ENCODE measurements around the gene KIR2DL4.
"Not testable (repeated sequence)": the region's sequence is repeated elsewhere in the genome, so short reads cannot be mapped to it uniquely, and the experiment has no call there.

KIR2DL4 gene

DNA sequence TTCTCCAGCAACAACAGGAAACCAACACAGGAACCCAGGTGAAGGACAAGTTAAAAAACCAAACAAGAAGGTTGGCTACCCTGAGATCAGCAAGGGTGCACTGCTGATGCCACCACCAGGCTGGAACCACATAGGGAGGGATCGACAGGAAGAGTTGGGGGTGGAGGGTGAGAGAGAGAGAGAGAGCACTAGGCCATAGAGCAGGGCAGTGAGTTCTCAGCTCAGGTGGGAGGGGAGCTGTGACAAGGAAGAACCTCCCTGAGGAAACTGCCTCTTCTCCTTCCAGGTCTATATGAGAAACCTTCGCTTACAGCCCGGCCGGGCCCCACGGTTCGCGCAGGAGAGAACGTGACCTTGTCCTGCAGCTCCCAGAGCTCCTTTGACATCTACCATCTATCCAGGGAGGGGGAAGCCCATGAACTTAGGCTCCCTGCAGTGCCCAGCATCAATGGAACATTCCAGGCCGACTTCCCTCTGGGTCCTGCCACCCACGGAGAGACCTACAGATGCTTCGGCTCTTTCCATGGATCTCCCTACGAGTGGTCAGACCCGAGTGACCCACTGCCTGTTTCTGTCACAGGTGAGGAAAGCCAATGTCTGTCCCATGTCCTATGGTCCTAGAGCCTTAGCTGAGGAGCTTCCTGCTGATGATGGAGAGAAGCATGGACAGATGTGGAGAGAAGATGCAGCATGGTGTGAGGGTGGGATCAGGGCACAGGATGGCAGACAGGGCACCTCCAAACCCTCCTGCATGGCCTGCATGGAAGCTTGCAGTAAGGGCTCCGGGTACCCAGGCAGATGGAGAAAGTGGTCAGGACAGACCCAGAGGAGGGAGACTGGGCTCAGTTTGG, 2.5 kb downstream of the KIR2DL4 start:
- no peak for DNase-seq

DNA sequence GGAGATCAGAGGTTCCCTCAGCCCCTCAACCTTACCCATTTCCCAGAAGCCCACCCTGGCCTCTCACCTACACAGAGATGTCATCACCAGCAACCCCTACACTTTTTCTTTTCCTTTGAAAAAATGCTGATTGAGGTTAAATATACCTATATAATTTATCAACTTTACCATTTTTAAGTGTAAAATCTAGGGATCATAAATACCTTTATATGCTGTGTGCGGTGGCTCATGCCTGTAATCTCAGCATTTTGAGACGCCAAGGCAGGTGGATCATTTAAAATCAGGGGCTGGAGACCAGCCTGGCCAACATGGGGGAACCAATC, 3.1 kb downstream of the KIR2DL4 start:
- no peak for DNase-seq

DNA sequence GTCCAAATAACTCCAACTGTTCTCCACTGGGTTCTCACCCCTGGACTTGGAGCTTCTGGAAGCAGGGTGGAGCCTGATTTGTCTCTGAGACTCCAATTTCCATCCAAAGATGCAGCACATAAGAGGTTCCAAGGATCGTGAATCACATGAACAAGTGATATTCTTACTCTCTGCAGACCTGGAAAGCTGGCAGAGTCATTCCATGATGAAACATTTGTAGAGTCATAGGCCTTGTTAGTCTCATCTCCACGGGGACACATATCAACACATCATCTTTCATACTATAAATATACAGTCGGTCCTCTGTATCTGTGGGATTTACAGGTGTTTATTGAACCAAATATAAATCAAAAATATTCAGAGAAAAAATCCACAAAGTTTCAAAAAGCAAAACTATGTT, 11.2 kb downstream of the KIR2DL4 start:
- DNase-seq: not testable (repeated sequence)

DNA sequence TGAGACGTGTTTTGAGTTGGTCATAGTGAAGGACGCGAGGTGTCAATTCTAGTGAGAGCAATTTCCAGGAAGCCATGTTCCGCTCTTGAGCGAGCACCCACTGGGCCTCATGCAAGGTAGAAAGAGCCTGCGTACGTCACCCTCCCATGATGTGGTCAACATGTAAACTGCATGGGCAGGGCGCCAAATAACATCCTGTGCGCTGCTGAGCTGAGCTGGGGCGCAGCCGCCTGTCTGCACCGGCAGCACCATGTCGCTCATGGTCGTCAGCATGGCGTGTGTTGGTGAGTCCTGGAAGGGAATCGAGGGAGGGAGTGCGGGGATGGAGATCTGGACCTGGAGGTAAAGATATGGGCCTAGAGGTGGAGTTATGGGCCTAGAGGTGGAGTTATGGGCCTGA, 12.8 kb downstream of the KIR2DL4 start, which contains the start of gene KIR3DL1:
TSS of gene KIR3DL1 (plus strand) at position 218 of the 400 bp plus-strand sequence.
- DNase-seq: not testable (repeated sequence)

DNA sequence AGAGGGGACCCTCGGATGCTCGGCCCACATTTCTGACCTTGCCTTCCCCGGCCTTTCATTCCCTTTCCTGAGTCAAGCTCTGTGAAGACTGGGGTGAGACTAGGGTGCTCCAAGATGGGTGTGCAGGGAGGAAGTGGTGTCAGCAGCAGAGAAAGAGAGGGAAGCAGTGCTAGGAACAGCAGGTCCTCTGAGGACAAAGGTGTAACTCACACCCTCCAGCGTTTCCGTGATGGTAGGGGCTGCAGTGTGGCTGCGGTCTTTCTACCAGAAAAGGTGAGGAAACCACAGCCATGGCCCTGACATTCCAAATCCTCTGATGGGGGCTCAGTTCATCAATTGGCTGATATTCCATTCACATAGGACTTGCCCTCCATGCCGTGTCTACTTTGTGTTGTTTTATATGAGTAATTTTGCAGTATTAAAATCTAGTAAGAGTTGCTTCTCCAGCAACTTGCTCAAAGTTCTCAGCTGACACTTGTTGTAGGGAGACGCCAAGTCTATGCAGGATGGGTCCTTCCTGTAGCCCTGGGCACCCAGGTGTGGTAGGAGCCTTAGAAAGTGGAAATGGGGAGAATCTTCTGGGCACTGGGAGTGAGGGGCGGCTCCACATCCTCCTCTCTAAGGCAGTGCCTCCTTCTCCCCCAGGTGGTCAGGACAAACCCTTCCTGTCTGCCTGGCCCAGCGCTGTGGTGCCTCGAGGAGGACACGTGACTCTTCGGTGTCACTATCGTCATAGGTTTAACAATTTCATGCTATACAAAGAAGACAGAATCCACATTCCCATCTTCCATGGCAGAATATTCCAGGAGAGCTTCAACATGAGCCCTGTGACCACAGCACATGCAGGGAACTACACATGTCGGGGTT, 14.5 kb downstream of the KIR2DL4 start:
- no peak for DNase-seq

DNA sequence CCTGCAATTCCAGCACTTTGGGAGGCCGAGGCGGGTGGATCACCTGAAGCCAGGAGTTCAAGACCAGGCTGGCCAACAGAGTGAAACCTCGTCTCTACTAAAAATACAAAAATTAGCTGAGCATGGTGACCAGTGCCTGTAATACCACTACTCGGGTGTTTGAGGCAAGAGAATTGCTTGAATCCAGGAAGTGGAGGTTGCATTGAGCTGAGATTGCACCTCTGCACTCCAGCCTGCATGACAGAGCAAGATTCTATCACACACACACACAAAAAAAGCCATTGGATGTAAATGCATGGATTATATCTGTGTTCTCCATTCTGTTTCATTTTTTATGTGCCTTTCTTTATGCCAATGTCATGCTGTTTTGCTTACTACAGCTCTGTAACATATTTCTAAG, 21.0 kb downstream of the KIR2DL4 start:
- not testable (repeated sequence) for DNase-seq

DNA sequence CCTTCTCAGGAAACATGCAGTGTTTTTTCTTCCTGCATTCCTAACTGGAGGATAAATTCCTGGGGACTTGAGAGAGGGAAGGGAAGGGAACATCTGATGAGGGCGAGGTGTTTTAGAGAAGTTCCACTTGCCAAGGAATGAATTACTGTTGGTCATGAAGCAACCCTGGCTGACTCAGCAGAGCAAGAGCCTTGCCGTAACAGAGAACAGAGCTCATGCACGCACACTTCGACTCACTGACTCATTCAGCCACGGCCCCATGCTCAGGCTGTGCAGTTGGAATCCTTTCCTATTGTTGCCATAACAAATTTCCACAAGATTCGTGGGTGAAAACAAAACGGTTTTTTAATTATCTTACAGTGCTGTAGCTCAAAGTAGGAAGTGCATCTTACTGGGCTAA, 21.9 kb downstream of the KIR2DL4 start:
- DNase-seq: not testable (repeated sequence)

DNA sequence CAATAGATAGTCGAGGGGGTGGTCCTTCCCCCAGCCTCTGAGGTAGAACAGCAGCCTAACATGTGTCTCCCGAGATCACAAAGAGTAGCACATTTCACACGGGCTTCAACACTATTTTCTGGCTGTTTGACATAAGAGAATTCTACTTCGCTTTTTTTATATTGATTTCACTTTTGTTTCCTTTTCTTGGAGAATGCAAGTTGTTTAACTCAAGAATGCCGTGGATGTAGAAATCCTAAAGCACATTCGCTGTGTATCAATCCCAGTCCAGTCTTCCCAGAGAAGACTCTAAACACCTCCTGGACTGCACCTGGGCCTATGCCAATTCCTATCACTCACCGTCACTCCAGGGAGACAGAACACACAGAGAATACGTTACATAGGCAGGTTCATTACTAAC, 24.7 kb downstream of the KIR2DL4 start:
- DNase-seq: not testable (repeated sequence)

DNA sequence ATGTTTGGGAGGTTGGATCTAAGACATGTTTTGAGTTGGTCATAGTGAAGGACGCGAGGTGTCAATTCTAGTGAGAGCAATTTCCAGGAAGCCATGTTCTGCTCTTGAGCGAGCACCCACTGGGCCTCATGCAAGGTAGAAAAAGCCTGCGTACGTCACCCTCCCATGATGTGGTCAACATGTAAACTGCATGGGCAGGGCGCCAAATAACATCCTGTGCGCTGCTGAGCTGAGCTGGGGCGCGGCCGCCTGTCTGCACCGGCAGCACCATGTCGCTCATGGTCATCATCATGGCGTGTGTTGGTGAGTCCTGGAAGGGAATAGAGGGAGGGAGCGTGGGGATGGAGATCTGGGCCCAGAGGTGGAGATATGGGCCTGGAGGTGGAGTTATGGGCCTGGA, 29.1 kb downstream of the KIR2DL4 start, which contains the start of gene KIR2DS4:
TSS of gene KIR2DS4 (plus strand) at position 181 of the 400 bp plus-strand sequence.
- not testable (repeated sequence) for DNase-seq

DNA sequence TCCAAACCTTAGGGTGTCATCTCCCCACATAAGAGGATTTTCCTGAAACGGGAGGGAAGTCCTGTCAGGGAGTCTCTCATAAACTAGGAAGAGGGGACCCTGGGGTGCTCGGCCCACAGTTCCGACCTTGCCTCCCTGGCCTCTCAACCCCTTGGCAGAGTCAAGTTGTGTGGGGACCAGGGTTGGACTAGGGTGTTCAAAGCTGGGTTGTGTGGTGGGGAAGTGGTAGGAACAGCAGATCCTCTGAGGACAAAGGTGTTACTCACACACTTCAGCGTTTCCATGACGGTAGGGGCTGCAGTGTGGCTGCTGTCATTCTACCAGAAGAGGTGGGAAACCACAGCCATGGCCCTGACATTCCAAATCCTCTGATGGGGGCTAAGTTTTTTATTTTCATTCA, 31.7 kb downstream of the KIR2DL4 start:
- not testable (repeated sequence) for DNase-seq

DNA sequence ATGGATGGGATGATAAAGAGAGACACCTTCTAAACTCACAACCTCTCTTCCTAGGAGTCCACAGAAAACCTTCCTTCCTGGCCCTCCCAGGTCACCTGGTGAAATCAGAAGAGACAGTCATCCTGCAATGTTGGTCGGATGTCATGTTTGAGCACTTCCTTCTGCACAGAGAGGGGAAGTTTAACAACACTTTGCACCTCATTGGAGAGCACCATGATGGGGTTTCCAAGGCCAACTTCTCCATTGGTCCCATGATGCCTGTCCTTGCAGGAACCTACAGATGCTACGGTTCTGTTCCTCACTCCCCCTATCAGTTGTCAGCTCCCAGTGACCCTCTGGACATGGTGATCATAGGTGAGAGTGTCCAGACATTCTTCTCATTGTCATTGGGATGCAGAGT, 34.1 kb downstream of the KIR2DL4 start:
- DNase-seq: not testable (repeated sequence)

DNA sequence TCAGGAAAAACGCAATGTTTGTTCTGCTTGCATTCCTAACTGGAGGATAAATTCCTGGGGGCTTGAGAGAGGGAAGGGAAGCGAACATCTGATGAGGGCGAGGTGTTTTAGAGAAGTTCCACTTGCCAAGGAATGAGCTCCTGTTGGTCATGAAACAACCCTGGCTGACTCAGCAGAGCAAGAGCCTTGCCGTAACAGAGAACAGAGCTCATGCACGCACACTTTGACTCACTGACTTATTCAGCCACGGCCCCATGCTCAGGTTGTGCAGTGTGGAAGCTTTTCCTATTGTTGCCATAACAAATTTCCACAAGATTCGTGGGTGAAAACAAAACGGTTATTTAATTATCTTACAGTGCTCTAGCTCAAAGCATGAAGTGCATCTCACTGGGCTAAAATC, 39.8 kb downstream of the KIR2DL4 start:
- not testable (repeated sequence) for DNase-seq

DNA sequence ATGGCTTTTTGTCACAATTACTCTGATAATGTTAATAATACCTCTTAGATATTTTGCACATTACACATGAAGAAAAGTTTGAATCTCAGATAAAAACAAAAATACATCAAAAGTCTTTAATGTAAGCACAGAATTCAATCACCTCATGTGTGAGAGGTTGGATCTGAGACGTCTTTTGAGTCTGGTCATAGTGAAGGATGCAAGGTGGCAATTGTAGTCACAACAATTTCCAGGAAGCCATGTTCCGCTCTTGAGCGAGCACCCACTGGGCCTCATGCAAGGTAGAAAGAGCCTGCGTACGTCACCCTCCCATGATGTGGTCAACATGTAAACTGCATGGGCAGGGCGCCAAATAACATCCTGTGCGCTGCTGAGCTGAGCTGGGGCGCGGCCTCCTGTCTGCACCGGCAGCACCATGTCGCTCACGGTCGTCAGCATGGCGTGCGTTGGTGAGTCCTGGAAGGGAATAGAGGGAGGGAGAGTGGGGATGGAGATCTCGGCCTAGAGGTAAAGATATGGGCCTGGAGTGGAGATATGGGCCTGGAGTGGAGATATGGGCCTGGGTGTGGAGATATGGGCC, 46.7 kb downstream of the KIR2DL4 start, which contains the start of gene KIR3DL2:
TSS of gene KIR3DL2 (plus strand) at position 383 of the 580 bp plus-strand sequence. CDS start at position 416, 33 bp downstream.
- not testable (repeated sequence) for DNase-seq

DNA sequence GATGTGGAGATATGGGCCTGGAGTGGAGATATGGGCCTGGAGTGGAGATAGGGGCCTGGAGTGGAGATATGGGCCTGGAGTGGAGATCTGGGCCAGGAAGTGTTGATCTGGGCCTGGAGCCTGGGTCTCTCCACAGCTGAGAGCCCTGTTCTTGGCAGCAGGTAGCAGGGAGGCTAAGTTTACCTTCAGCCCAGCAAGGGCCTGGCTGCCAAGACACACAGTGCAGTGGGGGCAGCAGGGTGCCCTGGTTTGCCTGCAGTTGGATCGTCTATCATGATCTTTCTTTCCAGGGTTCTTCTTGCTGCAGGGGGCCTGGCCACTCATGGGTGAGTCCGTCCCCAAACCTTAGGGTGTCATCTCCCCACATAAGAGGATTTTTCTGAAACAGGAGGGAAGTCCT, 47.5 kb downstream of the KIR2DL4 start:
- no peak for DNase-seq

DNA sequence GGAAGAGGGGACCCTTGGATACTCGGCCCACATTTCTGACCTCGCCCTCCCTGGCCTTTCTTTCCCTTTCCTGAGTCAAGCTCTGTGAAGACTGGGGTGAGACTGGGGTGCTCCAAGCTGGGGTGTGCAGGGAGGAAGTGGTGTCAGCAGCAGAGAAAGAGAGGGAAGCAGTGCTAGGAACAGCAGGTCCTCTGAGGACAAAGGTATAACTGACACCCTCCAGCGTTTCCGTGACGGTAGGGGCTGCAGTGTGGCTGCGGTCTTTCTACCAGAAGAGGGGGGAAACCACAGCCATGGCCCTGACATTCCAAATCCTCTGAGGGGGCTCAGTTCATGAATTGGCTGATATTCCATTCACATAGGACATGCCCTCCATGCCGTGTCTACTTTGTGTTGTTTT, 47.9 kb downstream of the KIR2DL4 start:
- no peak for DNase-seq

DNA sequence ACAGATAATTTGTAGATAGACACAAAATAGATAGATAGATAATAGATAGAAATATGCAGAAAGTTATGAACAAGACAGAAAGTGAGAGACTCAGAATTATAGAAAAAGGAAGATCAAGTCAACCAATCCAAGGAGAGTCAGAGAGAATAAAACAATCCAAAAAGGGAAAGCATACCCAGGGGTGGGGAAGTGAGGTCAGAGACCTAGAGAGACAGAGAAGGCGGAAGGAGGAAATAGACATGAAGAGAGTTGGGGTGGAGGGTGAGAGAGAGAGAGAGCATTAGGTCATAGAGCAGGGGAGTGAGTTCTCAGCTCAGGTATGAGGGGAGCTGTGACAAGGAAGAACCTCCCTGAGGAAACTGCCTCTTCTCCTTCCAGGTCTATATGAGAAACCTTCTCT, 51.8 kb downstream of the KIR2DL4 start:
- DNase-seq: not testable (repeated sequence)

DNA sequence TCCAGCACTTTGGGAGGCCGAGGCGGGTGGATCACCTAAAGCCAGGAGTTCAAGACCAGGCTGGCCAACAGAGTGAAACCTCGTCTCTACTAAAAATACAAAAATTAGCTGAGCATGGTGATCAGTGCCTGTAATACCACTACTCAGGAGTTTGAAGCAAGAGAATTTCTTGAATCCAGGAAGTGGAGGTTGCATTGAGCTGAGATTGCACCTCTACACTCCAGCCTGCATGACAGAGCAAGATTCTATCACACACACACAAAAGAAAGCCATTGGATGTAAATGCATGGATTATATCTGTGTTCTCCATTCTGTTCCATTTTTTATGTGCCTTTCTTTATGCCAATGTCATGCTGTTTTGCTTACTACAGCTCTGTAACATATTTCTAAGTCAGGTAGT, 55.1 kb downstream of the KIR2DL4 start:
- DNase-seq: not testable (repeated sequence)

DNA sequence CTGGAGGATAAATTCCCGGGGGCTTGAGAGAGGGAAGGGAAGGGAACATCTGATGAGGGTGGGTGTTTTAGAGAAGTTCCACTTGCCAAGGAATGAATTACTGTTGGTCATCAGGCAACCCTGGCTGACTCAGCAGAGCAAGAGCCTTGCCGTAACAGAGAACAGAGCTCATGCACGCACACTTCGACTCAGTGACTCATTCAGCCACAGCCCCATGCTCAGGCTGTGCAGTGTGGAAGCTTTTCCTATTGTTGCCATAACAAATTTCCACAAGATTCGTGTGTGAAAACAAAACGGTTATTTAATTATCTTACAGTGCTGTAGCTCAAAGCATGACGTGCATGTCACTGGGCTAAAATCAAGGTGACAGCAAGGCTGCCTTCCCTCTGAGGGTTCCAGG, 56.0 kb downstream of the KIR2DL4 start:
- not testable (repeated sequence) for DNase-seq

DNA sequence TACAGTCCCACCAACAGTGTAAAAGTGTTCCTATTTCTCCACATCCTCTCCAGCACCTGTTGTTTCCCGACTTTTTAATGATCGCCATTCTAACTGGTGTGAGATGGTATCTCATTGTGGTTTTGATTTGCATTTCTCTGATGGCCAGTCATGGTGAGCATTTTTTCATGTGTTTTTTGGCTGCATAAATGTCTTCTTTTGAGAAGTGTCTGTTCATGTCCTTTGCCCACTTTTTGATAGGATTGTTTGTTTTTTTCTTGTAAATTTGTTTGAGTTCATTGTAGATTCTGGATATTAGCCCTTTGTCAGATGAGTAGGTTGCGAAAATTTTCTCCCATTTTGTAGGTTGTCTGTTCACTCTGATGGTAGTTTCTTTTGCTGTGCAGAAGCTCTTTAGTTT, 60.0 kb downstream of the KIR2DL4 start:
- DNase-seq: not testable (repeated sequence)

Measured in activated naive CD4-positive, alpha-beta T cell treated with anti-CD3 and anti-CD28 coated beads, Interleukin-2, amount 50 U/mL, for 16 hours (primary cell).